IPS-15b (cell line): ENCODE measurements around the gene ZNF630.
A peak's percentile ranks its signal among the peaks of the same experiment; 100 is the strongest.
"Not testable (repeated sequence)": the region's sequence is repeated elsewhere in the genome, so short reads cannot be mapped to it uniquely, and the experiment has no call there.

Experiments used
- H3K27me3 ChIP-seq: one replicate; pipeline ENCODE4 v1.6.1; 2013; ENCODE audit warnings: low read length; ENCODE audit not compliant: control insufficient read depth, insufficient read depth
- H3K36me3 ChIP-seq: one replicate; pipeline ENCODE4 v1.6.1; 2013; ENCODE audit warnings: low read length; ENCODE audit not compliant: control insufficient read depth, insufficient read depth
- H3K4me1 ChIP-seq: one replicate; pipeline ENCODE4 v1.6.1; 2013; ENCODE audit warnings: mild to moderate bottlenecking, low read length; ENCODE audit not compliant: control insufficient read depth, insufficient read depth
- H3K4me3 ChIP-seq: one replicate; pipeline ENCODE4 v1.5.1; 2013; ENCODE audit warnings: low read depth, low read length
- H3K9ac ChIP-seq: one replicate; pipeline ENCODE4 v1.6.1; 2013; ENCODE audit warnings: low read depth, mild to moderate bottlenecking, low read length
- H3K9me3 ChIP-seq: one replicate; pipeline ENCODE4 v1.6.1; 2013; ENCODE audit warnings: mild to moderate bottlenecking, low read length; ENCODE audit not compliant: control insufficient read depth, insufficient read depth

ZNF630 gene

DNA sequence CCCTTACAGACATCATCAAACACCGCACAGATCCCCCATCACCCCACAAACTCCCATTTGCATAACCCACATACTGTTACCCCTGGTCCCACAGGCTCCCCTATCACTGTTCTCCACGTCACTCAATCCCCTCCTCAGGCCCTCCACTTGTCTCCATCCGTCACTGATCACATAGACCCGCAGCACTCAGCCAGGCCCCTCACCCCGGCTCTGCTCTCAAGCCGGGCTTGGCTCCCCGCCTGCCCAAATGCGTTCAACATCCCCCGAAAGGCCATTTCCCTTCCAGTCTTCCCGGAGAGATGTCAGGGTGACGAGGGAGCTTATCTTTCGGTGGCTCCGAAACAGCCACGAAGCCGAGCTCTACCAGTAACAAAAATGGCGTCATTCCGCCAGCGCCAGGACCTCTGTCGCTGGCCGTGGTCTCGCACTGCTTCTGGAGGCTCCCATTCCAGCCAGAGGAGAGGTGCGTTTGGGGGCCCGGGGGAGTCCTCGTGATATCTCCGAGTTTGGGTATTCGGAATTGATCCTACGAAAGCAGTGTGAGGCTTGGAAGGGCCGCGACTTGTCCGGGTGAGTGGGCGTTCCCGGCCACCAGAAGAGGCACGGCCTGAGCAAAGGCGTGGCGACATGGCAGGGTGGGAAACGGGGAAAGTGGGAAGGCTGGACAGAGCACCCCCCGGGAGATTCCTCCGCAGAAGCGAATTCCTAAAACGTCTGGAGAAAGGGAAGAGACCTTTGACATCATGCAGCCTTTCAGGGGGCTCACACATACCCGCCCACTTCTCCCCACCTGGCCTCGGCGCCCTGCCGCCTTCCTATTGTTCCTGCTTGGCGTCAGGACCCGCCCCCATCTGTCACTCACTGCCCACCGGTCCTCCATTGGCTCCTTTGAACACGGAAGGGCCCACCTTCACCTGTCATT is at the start of gene ZNF630:
Gene ZNF630, minus strand, starts transcription at position 577 of the 922 bp plus-strand sequence. CDS start 4,754 bp downstream, outside the sequence.
- H3K36me3 ChIP-seq: no peaks in the 10 kb centered on the region
- no peaks in the 10 kb centered on the region for H3K4me1 ChIP-seq
- H3K9ac ChIP-seq: peak within 1 kb of the TSS; percentile 76
- no peaks in the 10 kb centered on the region for H3K27me3 ChIP-seq
- peak within 1 kb of the TSS; percentile 70 for H3K4me3 ChIP-seq
- peaks cover 2% of the 10 kb centered on the region for H3K9me3 ChIP-seq

DNA sequence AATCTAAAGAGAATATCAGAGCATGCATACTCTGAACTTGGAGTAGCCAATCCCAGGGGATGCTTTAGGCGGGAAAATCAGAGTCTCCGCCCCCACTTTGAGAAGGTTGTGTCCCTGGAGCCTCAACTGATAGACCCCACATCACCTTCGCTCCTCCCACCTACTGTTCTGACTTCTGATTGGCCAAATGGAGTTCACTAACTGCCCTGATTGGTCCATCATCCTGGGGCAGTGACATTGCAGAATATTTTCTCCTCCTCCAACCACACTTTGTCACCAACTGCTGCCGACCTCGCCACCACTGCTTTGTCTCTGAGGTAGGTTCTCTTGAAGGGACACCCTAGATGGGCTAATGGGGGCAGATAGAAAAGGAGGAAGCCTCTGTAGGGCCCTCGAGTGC is 36.3 kb upstream of the ZNF630 start:
- Histone ChIP-seq H3K9ac (no peak overlapping the region), H3K27me3 (no peaks in the 10 kb centered on the region)

DNA sequence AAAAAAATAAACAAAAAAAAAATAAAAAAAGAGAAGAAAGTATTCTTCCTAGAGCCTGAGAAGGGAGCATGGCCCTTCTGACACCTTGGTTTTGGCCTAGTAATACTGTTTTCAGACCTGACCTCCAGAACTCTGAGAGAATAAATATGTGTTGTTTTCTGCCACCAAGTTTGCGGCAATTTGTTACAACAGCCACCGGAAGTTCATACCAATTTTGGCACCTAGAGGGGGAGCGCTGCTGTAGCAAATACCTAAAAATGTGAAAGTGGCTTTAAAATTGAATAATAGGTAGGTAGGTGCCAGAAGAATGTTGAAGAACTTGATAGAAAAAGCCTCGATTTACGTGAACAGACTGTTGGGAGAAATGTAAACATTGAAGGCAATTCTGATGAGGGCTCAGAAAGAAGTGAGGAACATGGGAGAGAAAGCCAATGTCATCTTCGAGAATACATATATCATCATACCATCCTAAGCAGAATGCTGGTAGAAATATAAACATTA is 31.5 kb upstream of the ZNF630 start:
- Histone ChIP-seq H3K36me3 (no peaks in the 10 kb centered on the region), H3K27me3 (no peaks in the 10 kb centered on the region), H3K4me3 (no peak overlapping the region), H3K4me1 (no peaks in the 10 kb centered on the region), H3K9me3 (no peaks in the 10 kb centered on the region), H3K9ac (no peak overlapping the region)

More for the DNA sequence above, 36.3 kb upstream of the ZNF630 start:
- H3K4me3 ChIP-seq: no peak overlapping the region
- no peaks in the 10 kb centered on the region for H3K36me3 ChIP-seq
- H3K4me1 ChIP-seq: no peaks in the 10 kb centered on the region
- H3K9me3 ChIP-seq: no peaks in the 10 kb centered on the region

DNA sequence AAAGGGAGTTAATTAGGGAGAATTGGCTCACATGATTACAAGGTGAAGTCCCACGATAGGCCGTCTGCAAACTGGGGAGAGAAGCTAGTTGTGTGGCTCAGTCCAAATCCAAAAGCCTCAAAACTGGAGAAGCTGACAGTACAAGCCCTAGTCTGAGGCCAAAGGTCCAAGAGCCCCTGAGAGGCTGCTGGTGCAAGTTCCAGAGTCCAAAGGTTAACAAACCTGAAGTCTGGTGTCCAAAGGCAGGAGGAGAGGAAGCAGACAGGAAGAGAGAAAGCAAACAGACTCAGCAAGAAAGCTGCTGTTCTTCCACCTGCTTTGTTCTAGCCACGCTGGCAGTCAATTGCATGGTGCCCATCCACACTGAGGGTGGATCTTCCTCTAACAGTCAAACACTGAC is 30.0 kb upstream of the ZNF630 start:
- Histone ChIP-seq H3K27me3 (no peaks in the 10 kb centered on the region), H3K9me3 (no peaks in the 10 kb centered on the region), H3K4me3 (no peak overlapping the region), H3K9ac (no peak overlapping the region), H3K36me3 (no peaks in the 10 kb centered on the region), H3K4me1 (no peaks in the 10 kb centered on the region)

DNA sequence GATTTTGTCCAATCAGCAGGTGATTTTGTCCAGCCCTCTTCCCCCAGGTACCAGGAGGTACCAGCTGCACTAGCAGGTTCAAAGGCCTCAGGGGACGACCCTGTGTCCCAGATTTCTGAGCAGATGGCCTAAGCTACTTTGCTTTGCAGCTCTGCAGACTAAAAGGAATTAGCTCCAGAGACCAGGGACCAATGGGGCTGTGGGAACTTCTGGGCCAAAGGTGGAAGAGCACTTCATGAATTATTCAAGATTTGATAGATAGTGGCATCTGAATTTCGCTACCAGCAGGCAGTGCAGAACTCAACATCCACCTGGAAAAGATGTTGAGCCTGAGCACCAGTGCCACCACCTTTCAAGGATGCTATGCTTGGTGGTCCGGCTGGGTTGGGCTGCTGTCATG is 21.1 kb upstream of the ZNF630 start:
- H3K4me3 ChIP-seq, H3K36me3 ChIP-seq, H3K9me3 ChIP-seq, H3K4me1 ChIP-seq, H3K27me3 ChIP-seq, H3K9ac ChIP-seq: not testable (repeated sequence)

DNA sequence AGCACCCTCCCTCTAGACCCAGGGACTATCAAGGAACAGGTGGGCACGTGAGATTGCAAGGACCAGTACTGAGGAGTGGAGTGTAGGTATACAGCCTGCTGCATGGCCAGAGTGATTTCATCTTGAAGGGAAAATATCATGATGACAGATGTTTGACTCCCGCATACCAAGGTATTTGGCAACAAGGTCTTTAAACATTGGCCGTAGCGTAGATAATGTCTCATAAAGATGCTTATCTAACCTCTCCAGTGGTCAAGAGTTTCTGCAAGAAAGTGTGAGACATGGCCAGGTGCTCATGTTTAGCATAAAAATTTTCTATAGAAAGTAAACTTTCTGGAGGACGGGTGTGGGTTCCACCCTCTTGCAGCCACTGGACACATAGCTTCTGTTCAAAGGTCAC is 18.7 kb upstream of the ZNF630 start:
- H3K27me3 ChIP-seq: no peaks in the 10 kb centered on the region
- H3K36me3 ChIP-seq: peaks cover 2% of the 10 kb centered on the region
- no peak overlapping the region for H3K9ac ChIP-seq
- H3K4me1 ChIP-seq: no peaks in the 10 kb centered on the region
- H3K4me3 ChIP-seq: no peak overlapping the region
- H3K9me3 ChIP-seq: no peaks in the 10 kb centered on the region

DNA sequence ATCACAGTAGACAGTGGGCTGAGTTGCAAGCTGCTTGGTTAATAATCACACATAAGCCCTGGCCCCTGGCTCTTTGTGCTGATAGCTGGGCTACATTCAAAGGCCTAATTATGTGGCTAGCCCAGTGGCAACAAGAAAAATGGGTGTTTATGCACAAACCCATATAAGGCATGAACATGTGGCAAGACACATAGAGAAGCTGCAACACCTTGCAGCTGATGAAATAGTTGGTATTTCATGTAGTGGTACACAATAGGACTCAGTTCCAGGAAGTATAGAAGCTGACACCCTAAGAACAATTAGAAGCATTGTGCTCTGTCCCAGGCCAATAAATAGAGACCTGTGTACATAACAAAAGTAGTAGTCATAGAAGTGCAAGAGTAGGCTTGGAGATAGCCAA is 14.6 kb upstream of the ZNF630 start:
- Histone ChIP-seq H3K4me3 (no peak overlapping the region), H3K9ac (no peak overlapping the region), H3K27me3 (no peaks in the 10 kb centered on the region), H3K4me1 (no peaks in the 10 kb centered on the region), H3K9me3 (no peaks in the 10 kb centered on the region), H3K36me3 (no peaks in the 10 kb centered on the region)

DNA sequence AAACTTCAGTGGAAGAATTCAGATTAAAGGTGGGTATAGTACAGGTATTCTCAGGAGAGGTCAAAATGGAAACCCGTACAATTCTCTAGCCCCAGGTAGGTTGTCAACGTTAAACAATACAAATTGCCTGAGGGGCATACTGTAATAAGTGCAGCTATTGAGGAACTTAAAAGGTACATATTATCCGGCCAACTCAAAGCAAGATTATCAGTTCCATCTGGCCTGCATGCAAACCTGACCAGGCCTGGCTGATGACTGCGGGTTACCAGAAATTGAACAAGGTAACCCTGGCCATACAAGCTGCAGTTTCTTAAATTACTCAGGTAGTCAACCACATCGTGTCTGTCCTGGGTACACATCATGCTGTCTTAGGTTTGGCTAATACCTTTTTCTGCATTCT is 12.3 kb upstream of the ZNF630 start:
- no peaks in the 10 kb centered on the region for H3K36me3 ChIP-seq
- H3K4me3 ChIP-seq: no peak overlapping the region
- no peaks in the 10 kb centered on the region for H3K9me3 ChIP-seq
- H3K27me3 ChIP-seq: no peaks in the 10 kb centered on the region
- no peak overlapping the region for H3K9ac ChIP-seq
- H3K4me1 ChIP-seq: no peaks in the 10 kb centered on the region

DNA sequence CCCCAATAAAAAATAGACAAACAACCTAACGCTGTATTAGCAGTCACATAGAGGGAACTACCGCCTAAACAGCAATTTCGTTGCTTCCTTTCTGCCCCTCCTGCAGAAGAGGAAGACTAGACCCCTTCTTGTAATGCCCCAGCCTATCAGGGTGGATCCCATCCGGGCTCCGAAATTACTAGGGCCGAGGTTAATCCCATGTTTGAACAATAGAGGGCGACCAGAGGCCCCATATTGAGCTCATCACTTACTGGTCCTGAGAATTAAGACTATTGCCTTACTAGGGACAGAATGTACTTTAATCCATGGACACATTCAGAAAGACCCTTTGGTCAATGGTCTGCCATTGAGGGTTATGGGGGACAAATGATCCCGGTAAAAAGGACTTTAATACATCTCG is 11.8 kb upstream of the ZNF630 start:
- Histone ChIP-seq H3K27me3 (no peaks in the 10 kb centered on the region), H3K9ac (no peak overlapping the region), H3K9me3 (no peaks in the 10 kb centered on the region), H3K36me3 (no peaks in the 10 kb centered on the region), H3K4me1 (no peaks in the 10 kb centered on the region), H3K4me3 (no peak overlapping the region)

DNA sequence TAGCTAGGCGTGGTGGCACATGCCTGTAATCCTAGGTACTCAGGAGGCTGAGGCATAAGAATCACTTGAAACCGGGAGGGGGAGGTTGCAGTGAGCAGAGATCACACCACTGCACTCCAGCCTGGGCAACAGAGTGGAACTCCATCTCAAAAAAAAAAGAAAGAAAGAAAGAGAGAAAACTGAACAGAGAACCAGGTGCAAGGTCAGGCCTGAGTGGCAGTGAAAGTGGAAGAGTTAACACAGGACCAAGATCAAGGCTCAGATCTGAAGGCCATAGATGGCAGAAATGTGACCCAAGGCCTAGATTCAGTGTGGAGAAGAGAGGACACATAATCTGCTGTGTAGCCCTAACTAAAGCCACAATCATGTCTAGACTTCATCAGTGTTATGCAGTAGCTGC is 4.9 kb upstream of the ZNF630 start:
- Histone ChIP-seq H3K4me1 (no peaks in the 10 kb centered on the region), H3K27me3 (no peaks in the 10 kb centered on the region), H3K9me3 (peaks cover 2% of the 10 kb centered on the region), H3K9ac (no peak overlapping the region), H3K36me3 (no peaks in the 10 kb centered on the region), H3K4me3 (no peak overlapping the region)

DNA sequence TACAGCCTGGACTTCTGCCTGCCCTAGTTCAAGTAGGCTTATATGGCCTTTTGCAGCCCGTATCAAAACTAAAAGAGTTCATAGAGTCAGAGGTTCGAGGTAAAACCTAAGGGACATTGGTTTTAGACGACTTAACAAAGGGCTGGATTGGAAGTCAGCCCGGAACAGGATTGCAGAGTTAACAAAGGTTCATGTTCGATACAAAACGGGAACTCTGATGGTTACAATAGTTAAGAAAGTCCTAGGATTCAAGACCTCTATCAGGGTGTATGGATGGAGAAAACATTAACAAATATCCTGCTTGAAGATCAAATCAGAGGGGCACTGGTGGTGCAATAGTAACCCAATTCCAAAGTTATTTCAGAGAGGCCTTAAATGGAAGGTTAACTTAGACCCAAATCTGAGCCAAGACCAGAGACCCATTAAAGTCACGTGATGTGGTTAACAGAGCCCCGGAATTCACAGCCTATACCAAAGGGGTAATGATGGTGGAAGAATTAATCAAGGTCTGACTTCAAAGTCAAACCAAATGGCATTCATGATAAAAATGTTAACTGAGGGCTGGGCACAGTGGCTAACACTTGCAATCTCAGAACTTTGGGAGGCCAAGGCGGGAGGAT is 656 bp upstream of the ZNF630 start:
- peak overlapping the region; percentile 70 for H3K4me3 ChIP-seq
- H3K9me3 ChIP-seq: peaks cover 2% of the 10 kb centered on the region
- H3K9ac ChIP-seq: no peak overlapping the region
- no peaks in the 10 kb centered on the region for H3K4me1 ChIP-seq
- H3K36me3 ChIP-seq: no peaks in the 10 kb centered on the region
- no peaks in the 10 kb centered on the region for H3K27me3 ChIP-seq
